HG03432 (cell line): ENCODE data around the gene MGAT4A.
A peak's percentile ranks its signal among the peaks of the same experiment; 100 is the strongest.
"Not testable (repeated sequence)": the region's sequence is repeated elsewhere in the genome, so short reads cannot be mapped to it uniquely, and the experiment has no call there.

ENCODE experiments used
- ATAC-seq: cut with Tn5 transposase; IDR thresholded peaks from one replicate; pipeline ENCODE4 v1.9.1; 2021; ENCODE audit warnings: mild to moderate bottlenecking, moderate library complexity; ENCODE audit not compliant: unreplicated experiment

Gene MGAT4A

GRCh38 chr2:98664323-98664722, 66.6 kb downstream of the MGAT4A start:
- ATAC-seq: no peak

GRCh38 chr2:98663511-98664090, 67.3 kb downstream of the MGAT4A start:
- no peak for ATAC-seq

GRCh38 chr2:98659491-98659840, 71.5 kb downstream of the MGAT4A start:
- ATAC-seq: not testable (repeated sequence)

- ATAC-seq: no peak
Measured at GRCh38 chr2:98658816-98659490, 72.0 kb downstream of the MGAT4A start.

GRCh38 chr2:98656800-98657199, 74.1 kb downstream of the MGAT4A start:
- ATAC-seq: no peak

GRCh38 chr2:98654699-98655495, 76.0 kb downstream of the MGAT4A start:
- no peak for ATAC-seq

- ATAC-seq: no peak
Measured at GRCh38 chr2:98650998-98651397, 79.9 kb downstream of the MGAT4A start.

GRCh38 chr2:98649992-98650375, 80.9 kb downstream of the MGAT4A start:
- no peak for ATAC-seq

- no peak for ATAC-seq
Measured at GRCh38 chr2:98649135-98649991, 81.6 kb downstream of the MGAT4A start.

- no peak for ATAC-seq
Measured at GRCh38 chr2:98648451-98648850, 82.5 kb downstream of the MGAT4A start.

- ATAC-seq: no peak
Measured at GRCh38 chr2:98647636-98648035, 83.3 kb downstream of the MGAT4A start.

- ATAC-seq: no peak
Measured at GRCh38 chr2:98643496-98644100, 87.3 kb downstream of the MGAT4A start.

- peak; percentile 63 for ATAC-seq
Measured at GRCh38 chr2:98637401-98638147, 93.4 kb downstream of the MGAT4A start.

- ATAC-seq: no peak
Measured at GRCh38 chr2:98634406-98635092, 96.4 kb downstream of the MGAT4A start.

GRCh38 chr2:98632351-98632750, 98.6 kb downstream of the MGAT4A start:
- no peak for ATAC-seq

GRCh38 chr2:98623657-98624056, 107.3 kb downstream of the MGAT4A start:
- no peak for ATAC-seq

GRCh38 chr2:98617149-98617548, 113.8 kb downstream of the MGAT4A start:
- no peak for ATAC-seq

- no peak for ATAC-seq
Measured at GRCh38 chr2:98615481-98615880, 115.5 kb downstream of the MGAT4A start.

- no peak for ATAC-seq
Measured at GRCh38 chr2:98614024-98614739, 116.8 kb downstream of the MGAT4A start.
